Fibroblast of lung (primary cell): ENCODE results near the gene CLEC17A. TPM values are rescaled to one million over a fixed set of nuclear protein-coding genes. Genes with fewer than 3 reads are reported as not detected.

Experiments used
- DNase-seq, 2 donors: peaks; one replicate each; pipeline versions ENCODE4 v3.0.0 to v3.0.0-alpha.2; 2010; ENCODE audit warnings: low read depth in 2 of 2
- H2AFZ ChIP-seq: 2 replicates; pipeline ENCODE4 v1.5.1; 2012; ENCODE audit warnings: low read length, control low read depth, inconsistent platforms
- H3K27ac ChIP-seq: 2 replicates; pipeline ENCODE4 v1.5.1; 2011; ENCODE audit warnings: low read length, control low read depth; ENCODE audit not compliant: insufficient read depth
- H3K27me3 ChIP-seq: 2 replicates; pipeline ENCODE4 v1.5.1; 2011; ENCODE audit warnings: mild to moderate bottlenecking, low read length; ENCODE audit not compliant: control insufficient read depth, insufficient read depth
- H3K36me3 ChIP-seq: 2 replicates; pipeline ENCODE4 v1.5.1; 2011; ENCODE audit warnings: low read length; ENCODE audit not compliant: control insufficient read depth, insufficient read depth
- H3K4me1 ChIP-seq: 2 replicates; pipeline ENCODE4 v1.5.1; 2011; ENCODE audit warnings: low read length; ENCODE audit not compliant: control insufficient read depth, insufficient read depth; ENCODE audit errors: extremely low read depth
- H3K4me2 ChIP-seq: 2 replicates; pipeline ENCODE4 v1.5.1; 2011; ENCODE audit warnings: low read length, control low read depth; ENCODE audit not compliant: insufficient read depth; ENCODE audit errors: extremely low read depth
- H3K4me3 ChIP-seq, 4 experiments: fragments of 200-600 bp in 1 of 4; sonication (generic) in 1 of 4; replicated peaks in 1 of 4; 2 replicates each; pipeline ENCODE4 v1.5.1; 2011 to 2016; ENCODE audit warnings: low read length in 4 of 4, low read depth in 3 of 4, mild to moderate bottlenecking in 3 of 4, control low read depth in 2 of 4, inconsistent platforms in 1 of 4, mixed read lengths in 1 of 4; ENCODE audit not compliant: insufficient read depth in 1 of 4; ENCODE audit errors: control extremely low read depth in 1 of 4
- H3K79me2 ChIP-seq: 2 replicates; pipeline ENCODE4 v1.5.1; 2012; ENCODE audit warnings: mild to moderate bottlenecking, low read length, inconsistent platforms; ENCODE audit not compliant: control insufficient read depth, insufficient read depth
- H3K9ac ChIP-seq: 2 replicates; pipeline ENCODE4 v1.5.1; 2011; ENCODE audit warnings: mild to moderate bottlenecking, low read length, control low read depth; ENCODE audit not compliant: insufficient read depth
- H3K9me3 ChIP-seq: 2 replicates; pipeline ENCODE4 v1.5.1; 2012; ENCODE audit warnings: low read depth, low read length; ENCODE audit not compliant: control insufficient read depth, insufficient read depth
- H4K20me1 ChIP-seq: 2 replicates; pipeline ENCODE4 v1.5.1; 2011; ENCODE audit warnings: low read length; ENCODE audit not compliant: control insufficient read depth, insufficient read depth; ENCODE audit errors: extremely low read depth
- CTCF ChIP-seq, 2 donors: IDR thresholded peaks in 1 of 2; conservative IDR thresholded peaks in 1 of 2; 1 replicate in 1 of 2; 2 replicates in 1 of 2; pipeline ENCODE4 v1.5.1; 2011 to 2012; ENCODE audit warnings: low read length in 2 of 2, control low read depth in 1 of 2, inconsistent platforms in 1 of 2, low read depth in 1 of 2, mild to moderate bottlenecking in 1 of 2
- EZH2 ChIP-seq: IDR thresholded peaks from 2 replicates; pipeline ENCODE4 v1.5.1; 2012; ENCODE audit warnings: low read length, control low read depth, mild to moderate bottlenecking; ENCODE audit errors: missing control alignments
- polyA plus RNA-seq, 2 donors: library from polyadenylated mRNA; depleted of rRNA in 1 of 2; stranded (reverse) in 1 of 2; unstranded in 1 of 2; fragments of >200 nt; gene quantifications; 2 replicates each; pipeline ENCODE4 v1.2.1, GENCODE V29; 2011 to 2012; ENCODE audit warnings: missing spikeins in 1 of 2
- total RNA-seq: library from RNA; depleted of rRNA; stranded (reverse); fragments of >200 nt; gene quantifications from 2 replicates; pipeline ENCODE4 v1.2.1, GENCODE V29; 2014

Gene CLEC17A
- total and polyA plus RNA-seq, 2 donors (not counting 1 experiment from before 2014, with no cell fraction given) = 0.03 to 0.17 TPM

GRCh38 chr19:14565765-14566711, 16.8 kb upstream of the CLEC17A start:
- peaks cover 9% of the 10 kb centered on the region for H3K4me1 ChIP-seq
- TF ChIP-seq EZH2 (no peak), CTCF (conservative IDR thresholded peaks at IDR 0.05 in 1 of 2, IDR thresholded peaks at IDR 0.05 in 1 of 2; ENCODE audit: low read depth in 1 of 2, low read length in 2 of 2) (no peak)
- H4K20me1 ChIP-seq = no peaks in the 10 kb centered on the region
- H3K36me3 ChIP-seq = peaks cover 7% of the 10 kb centered on the region
- no peak overlapping the region for H3K27ac ChIP-seq
- DNase-seq = no peak
- H3K4me3 ChIP-seq = no peak overlapping the region
- no peaks in the 10 kb centered on the region for H3K9me3 ChIP-seq
- H3K4me2 ChIP-seq = no peak overlapping the region
- H3K79me2 ChIP-seq = peaks cover 10% of the 10 kb centered on the region
- no peaks in the 10 kb centered on the region for H3K27me3 ChIP-seq
- no peak overlapping the region for H3K9ac ChIP-seq
- H2AFZ ChIP-seq = no peak overlapping the region

- H3K4me2 ChIP-seq = no peak overlapping the region
- TF ChIP-seq CTCF (conservative IDR thresholded peaks at IDR 0.05 in 1 of 2, IDR thresholded peaks at IDR 0.05 in 1 of 2; ENCODE audit: low read depth in 1 of 2, low read length in 2 of 2) = no peak
- no peak overlapping the region for H3K27ac ChIP-seq
- H3K79me2 ChIP-seq = peaks cover 16% of the 10 kb centered on the region
- H3K4me1 ChIP-seq = peaks cover 6% of the 10 kb centered on the region
- no peak overlapping the region for H2AFZ ChIP-seq
- no peaks in the 10 kb centered on the region for H4K20me1 ChIP-seq
- no peaks in the 10 kb centered on the region for H3K27me3 ChIP-seq
- no peaks in the 10 kb centered on the region for H3K9me3 ChIP-seq
- no peak for DNase-seq
- no peak overlapping the region for H3K4me3 ChIP-seq
- H3K9ac ChIP-seq = no peak overlapping the region
- peaks cover 7% of the 10 kb centered on the region for H3K36me3 ChIP-seq
Measured at GRCh38 chr19:14566712-14567077, 16.2 kb upstream of the CLEC17A start.

- TF ChIP-seq CTCF (conservative IDR thresholded peaks at IDR 0.05 in 1 of 2, IDR thresholded peaks at IDR 0.05 in 1 of 2; ENCODE audit: low read depth in 1 of 2, low read length in 2 of 2) = no peak
- TF ChIP-seq EZH2 = no peak
- DNase-seq = no peak
- Histone ChIP-seq H3K4me1 (peaks cover 4% of the 10 kb centered on the region), H2AFZ (no peak overlapping the region), H3K9ac (no peak overlapping the region), H3K9me3 (no peaks in the 10 kb centered on the region), H3K79me2 (peaks cover 18% of the 10 kb centered on the region), H4K20me1 (no peaks in the 10 kb centered on the region), H3K27ac (no peak overlapping the region), H3K4me2 (no peak overlapping the region), H3K4me3 (no peak overlapping the region), H3K36me3 (peaks cover 7% of the 10 kb centered on the region), H3K27me3 (no peaks in the 10 kb centered on the region)
Measured at GRCh38 chr19:14567079-14567478, 15.8 kb upstream of the CLEC17A start.
